OCI-LY3 (cell line): ENCODE measurements around the gene FOXN4.

Experiments used
- H2AFZ ChIP-seq: fragments of 200-600, 300-600 bp; shearing (Covaris generic); 2 replicates; pipeline ENCODE4 v1.6.0; 2014; ENCODE audit warnings: antibody characterized with exemption, low read depth, low read length
- H3K27ac ChIP-seq: fragments of 200-600, 300-600 bp; sonication (generic); 2 replicates; pipeline ENCODE4 v1.5.1; 2014; ENCODE audit warnings: mild to moderate bottlenecking, low read length, moderate library complexity, mixed read lengths
- H3K27me3 ChIP-seq: fragments of 200-600, 300-600 bp; sonication (generic); 2 replicates; pipeline ENCODE4 v1.6.1; 2014; ENCODE audit warnings: low read depth, low read length, mixed read lengths
- H3K36me3 ChIP-seq: fragments of 200-600, 300-600 bp; sonication (generic); replicated peaks from 2 replicates; pipeline ENCODE3; 2014; ENCODE audit warnings: low read depth, low read length, mixed read lengths
- H3K4me1 ChIP-seq: fragments of 300-600, 200-600 bp; sonication (generic); 2 replicates; pipeline ENCODE4 v1.6.1; 2014; ENCODE audit warnings: low read length, mixed read lengths
- H3K4me2 ChIP-seq: fragments of 200-600, 300-600 bp; sonication (generic); 2 replicates; pipeline ENCODE4 v1.6.1; 2014; ENCODE audit warnings: low read length, mixed read lengths
- H3K4me3 ChIP-seq: fragments of 300-600, 200-600 bp; sonication (generic); 2 replicates; pipeline ENCODE4 v1.5.1; 2014; ENCODE audit warnings: antibody characterized with exemption, mild to moderate bottlenecking, low read length, moderate library complexity
- H3K79me2 ChIP-seq: fragments of 300-600, 200-600 bp; shearing (Covaris generic); 2 replicates; pipeline ENCODE4 v1.6.1; 2014; ENCODE audit warnings: mild to moderate bottlenecking, low read length, mixed read lengths
- H3K9ac ChIP-seq: fragments of 300-600, 200-600 bp; shearing (Covaris generic); 2 replicates; pipeline ENCODE4 v1.6.0; 2014; ENCODE audit warnings: mild to moderate bottlenecking, low read length, moderate library complexity
- H3K9me3 ChIP-seq: fragments of 200-600, 300-600 bp; shearing (Covaris generic); 2 replicates; pipeline ENCODE4 v1.6.1; 2014; ENCODE audit warnings: low read length, mixed read lengths; ENCODE audit not compliant: insufficient read depth
- H4K20me1 ChIP-seq: fragments of 200-600, 300-600 bp; sonication (generic); 2 replicates; pipeline ENCODE4 v1.6.1; 2016; ENCODE audit warnings: low read length, mixed read lengths; ENCODE audit not compliant: insufficient read depth
- EZH2phosphoT487 ChIP-seq: fragments of 200-600 bp; shearing (Covaris generic); IDR thresholded peaks from 2 replicates; pipeline ENCODE4 v1.6.1; 2018; ENCODE audit warnings: antibody characterized with exemption, mixed run types, low read depth
- TF ChIP-seq, protein P1 (sequence below): fragments of 200-600, 300-600 bp; sonication (generic); IDR thresholded peaks from 2 replicates; pipeline ENCODE4 v1.5.1; 2014; ENCODE audit warnings: antibody characterized with exemption, low read length, low read depth

FOXN4 gene

DNA sequence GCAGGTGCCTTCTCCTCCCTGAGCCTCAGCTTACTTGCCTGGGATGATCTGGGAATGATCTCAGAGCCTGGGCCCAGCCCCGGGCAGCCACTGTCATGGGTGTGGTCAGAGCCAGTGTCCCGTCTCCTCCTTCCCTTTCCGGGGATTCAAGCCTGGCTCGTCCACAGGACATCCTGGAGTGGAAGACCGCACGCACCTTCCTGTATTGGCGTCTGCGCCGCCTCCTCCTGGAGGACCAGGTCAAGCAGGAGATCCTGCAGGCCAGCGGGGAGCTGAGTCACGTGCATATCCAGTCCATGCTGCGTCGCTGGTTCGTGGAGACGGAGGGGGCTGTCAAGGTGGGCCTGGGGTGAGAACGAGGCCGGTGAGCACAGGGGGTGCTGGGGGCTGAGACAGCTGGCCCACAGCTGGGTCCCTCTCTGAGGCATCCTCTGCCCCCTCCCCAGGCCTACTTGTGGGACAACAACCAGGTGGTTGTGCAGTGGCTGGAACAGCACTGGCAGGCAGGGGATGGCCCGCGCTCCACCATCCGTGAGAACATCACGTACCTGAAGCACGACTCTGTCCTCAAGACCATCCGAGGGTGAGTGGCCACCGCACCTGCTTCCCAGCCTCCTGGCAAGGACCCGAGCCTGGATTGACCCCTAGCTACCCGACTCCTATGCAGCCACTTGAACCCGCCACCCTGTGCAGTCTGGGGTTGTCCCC lies 44.0 kb downstream of the FOXN4 start:
- TF ChIP-seq, protein P1, sequence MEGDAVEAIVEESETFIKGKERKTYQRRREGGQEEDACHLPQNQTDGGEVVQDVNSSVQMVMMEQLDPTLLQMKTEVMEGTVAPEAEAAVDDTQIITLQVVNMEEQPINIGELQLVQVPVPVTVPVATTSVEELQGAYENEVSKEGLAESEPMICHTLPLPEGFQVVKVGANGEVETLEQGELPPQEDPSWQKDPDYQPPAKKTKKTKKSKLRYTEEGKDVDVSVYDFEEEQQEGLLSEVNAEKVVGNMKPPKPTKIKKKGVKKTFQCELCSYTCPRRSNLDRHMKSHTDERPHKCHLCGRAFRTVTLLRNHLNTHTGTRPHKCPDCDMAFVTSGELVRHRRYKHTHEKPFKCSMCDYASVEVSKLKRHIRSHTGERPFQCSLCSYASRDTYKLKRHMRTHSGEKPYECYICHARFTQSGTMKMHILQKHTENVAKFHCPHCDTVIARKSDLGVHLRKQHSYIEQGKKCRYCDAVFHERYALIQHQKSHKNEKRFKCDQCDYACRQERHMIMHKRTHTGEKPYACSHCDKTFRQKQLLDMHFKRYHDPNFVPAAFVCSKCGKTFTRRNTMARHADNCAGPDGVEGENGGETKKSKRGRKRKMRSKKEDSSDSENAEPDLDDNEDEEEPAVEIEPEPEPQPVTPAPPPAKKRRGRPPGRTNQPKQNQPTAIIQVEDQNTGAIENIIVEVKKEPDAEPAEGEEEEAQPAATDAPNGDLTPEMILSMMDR: no peak
- TF ChIP-seq EZH2phosphoT487: no peak
- no peak overlapping the region for H3K27ac ChIP-seq
- H2AFZ ChIP-seq: peak overlapping the region; percentile 36; the same call in 1 of the 2 replicates
- H3K36me3 ChIP-seq: no peaks in the 10 kb centered on the region
- no peaks in the 10 kb centered on the region for H4K20me1 ChIP-seq
- no peak overlapping the region; the same call in 1 of the 2 replicates for H3K4me2 ChIP-seq
- H3K79me2 ChIP-seq: no peaks in the 10 kb centered on the region
- H3K4me3 ChIP-seq: no peak overlapping the region
- H3K9me3 ChIP-seq: no peaks in the 10 kb centered on the region
- no peaks in the 10 kb centered on the region for H3K27me3 ChIP-seq
- H3K4me1 ChIP-seq: no peaks in the 10 kb centered on the region; the same call in 1 of the 2 replicates
- no peak overlapping the region for H3K9ac ChIP-seq

DNA sequence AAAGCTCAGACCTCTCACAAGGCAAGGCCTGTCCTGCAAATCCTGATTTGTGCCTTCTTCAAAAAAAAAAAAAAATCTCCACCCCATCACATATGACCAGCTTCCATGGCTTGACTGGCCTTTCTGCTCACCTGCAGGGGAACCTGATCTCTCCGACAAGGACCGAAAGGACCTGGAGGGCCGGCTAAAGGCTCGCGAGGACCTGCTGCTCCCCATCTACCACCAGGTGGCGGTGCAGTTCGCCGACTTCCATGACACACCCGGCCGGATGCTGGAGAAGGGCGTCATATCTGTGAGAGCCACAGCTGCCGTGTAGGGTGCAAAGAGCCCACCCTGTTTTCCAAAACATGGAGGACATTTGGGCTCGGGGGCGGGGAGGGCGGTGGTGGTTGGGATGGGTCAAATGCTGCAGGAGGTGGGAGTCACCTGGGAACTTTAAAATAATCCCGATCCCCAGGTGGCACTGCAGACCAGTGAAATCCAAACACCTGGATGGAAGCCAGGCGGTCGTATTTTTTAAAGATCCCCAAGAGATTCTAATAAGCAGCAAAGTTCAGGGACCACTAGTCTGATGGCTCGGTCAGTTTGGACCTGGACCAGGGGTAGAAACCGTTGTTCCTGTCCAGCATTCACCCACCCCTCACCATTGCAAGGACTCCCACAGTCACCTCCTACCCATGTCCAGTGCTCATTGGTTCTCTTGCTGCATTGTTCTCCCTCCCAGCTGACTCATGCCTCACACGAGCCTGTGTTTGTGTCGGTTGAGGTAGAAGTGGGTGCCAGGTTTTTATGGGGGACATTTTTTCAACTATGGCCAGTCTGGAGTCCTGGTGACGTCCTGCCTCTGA lies 44.8 kb downstream of the FOXN4 start:
- peak overlapping the region; percentile 76 for H3K4me2 ChIP-seq

DNA sequence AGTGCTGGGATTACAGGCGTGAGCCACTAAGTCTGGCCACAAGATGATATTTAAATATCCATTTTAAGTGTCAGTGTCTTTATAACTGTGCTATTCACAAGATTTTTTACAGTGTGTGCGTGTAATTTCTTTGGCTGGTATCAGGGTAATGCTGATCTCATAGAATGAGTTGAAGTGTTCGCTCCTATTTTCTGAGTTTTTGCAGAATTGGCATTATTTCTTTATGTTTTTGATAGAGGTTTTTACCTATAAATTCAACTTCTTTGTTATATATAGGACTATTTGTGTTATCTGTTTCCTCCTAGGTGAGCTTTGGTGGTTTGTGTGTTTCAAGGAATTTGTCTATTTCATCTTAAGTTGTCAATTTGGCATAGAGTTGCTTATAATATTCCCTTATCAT lies 45.6 kb downstream of the FOXN4 start:
- TF ChIP-seq EZH2phosphoT487: no peak
- TF ChIP-seq, protein P1: no peak
- no peaks in the 10 kb centered on the region for H3K9me3 ChIP-seq
- H3K27ac ChIP-seq: no peak overlapping the region
- H3K4me3 ChIP-seq: no peak overlapping the region
- H3K9ac ChIP-seq: no peak overlapping the region
- no peaks in the 10 kb centered on the region for H3K27me3 ChIP-seq
- no peak overlapping the region for H3K4me2 ChIP-seq
- H3K79me2 ChIP-seq: no peaks in the 10 kb centered on the region
- H3K36me3 ChIP-seq: no peaks in the 10 kb centered on the region
- no peaks in the 10 kb centered on the region for H4K20me1 ChIP-seq
- no peak overlapping the region for H2AFZ ChIP-seq
- H3K4me1 ChIP-seq: no peaks in the 10 kb centered on the region; the same call in 1 of the 2 replicates

More for the DNA sequence above, 44.8 kb downstream of the FOXN4 start:
- peak overlapping the region; percentile 69 for H3K4me3 ChIP-seq
- H3K27me3 ChIP-seq: no peaks in the 10 kb centered on the region
- no peaks in the 10 kb centered on the region; the same call in 1 of the 2 replicates for H3K4me1 ChIP-seq
- peak overlapping the region; percentile 2; the same call in 1 of the 2 replicates for H3K9ac ChIP-seq
- H4K20me1 ChIP-seq: no peaks in the 10 kb centered on the region
- H2AFZ ChIP-seq: peak overlapping the region; percentile 36
- no peak overlapping the region for H3K27ac ChIP-seq
- no peaks in the 10 kb centered on the region for H3K9me3 ChIP-seq
- no peak for TF ChIP-seq EZH2phosphoT487
- TF ChIP-seq, protein P1: peak; percentile 95
- no peaks in the 10 kb centered on the region for H3K36me3 ChIP-seq
- H3K79me2 ChIP-seq: no peaks in the 10 kb centered on the region

DNA sequence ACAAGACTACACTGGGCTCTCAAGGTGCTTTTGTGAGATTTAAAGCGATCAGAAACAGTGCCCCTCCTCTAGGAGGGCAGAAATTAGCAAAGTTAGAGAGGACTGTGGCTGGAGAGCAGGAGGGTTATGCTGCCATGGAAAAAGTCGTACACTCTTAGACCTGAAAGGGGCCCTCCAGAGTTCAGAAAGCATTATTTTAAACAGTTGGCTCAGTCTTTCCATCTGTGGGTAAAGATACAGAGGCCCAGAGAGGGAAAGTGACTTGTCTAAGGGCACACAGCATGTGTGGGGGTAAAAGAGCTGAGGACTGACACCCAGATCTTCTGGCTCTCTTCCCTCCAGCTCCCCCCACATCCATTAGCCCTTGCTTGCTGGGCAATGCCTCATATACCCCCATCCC lies 47.1 kb downstream of the FOXN4 start:
- Histone ChIP-seq H3K4me1 (no peaks in the 10 kb centered on the region; the same call in 1 of the 2 replicates), H3K4me2 (no peak overlapping the region), H3K9ac (no peak overlapping the region), H3K9me3 (no peaks in the 10 kb centered on the region), H4K20me1 (no peaks in the 10 kb centered on the region), H2AFZ (no peak overlapping the region), H3K36me3 (no peaks in the 10 kb centered on the region), H3K79me2 (no peaks in the 10 kb centered on the region), H3K27me3 (no peaks in the 10 kb centered on the region), H3K27ac (no peak overlapping the region), H3K4me3 (no peak overlapping the region)
- TF ChIP-seq, protein P1: no peak
- TF ChIP-seq EZH2phosphoT487: no peak
